Endothelial cell of umbilical vein (primary cell): ENCODE measurements around the gene AGGF1. TPM values are rescaled to one million over a fixed set of nuclear protein-coding genes. Genes with fewer than 3 reads are reported as not detected.

Experiments used
- BruUV-seq: library from RNA; stranded (reverse); fragments of 400-500 nt; replicated peaks from 2 replicates; lab custom pipeline; 2021; lab: Mats Ljungman, UMichigan
- CTCF ChIA-PET: fragments of 300-600, 350-600 bp; sonication (Branson Sonifier 250); formaldehyde crosslinking; loops from one replicate; lab custom pipeline; 2021; ENCODE audit warnings: antibody characterized with exemption, inconsistent platforms; lab: Charles Lee
- POLR2A ChIA-PET: fragments of 300-600, 350-600 bp; sonication (Branson Sonifier 250); formaldehyde crosslinking; loops from one replicate; lab custom pipeline; 2021; ENCODE audit warnings: antibody characterized with exemption, inconsistent platforms; lab: Charles Lee
- DNase-seq: peaks from one replicate; pipeline ENCODE4 v3.0.0-alpha.2; 2011; ENCODE audit warnings: low read depth, low spot score
- FAIRE-seq: peaks from 2 replicates; lab custom pipeline; 2011; peaks lifted over from hg19 to GRCh38; lab: Jason Lieb, UNC
- H2AFZ ChIP-seq: 2 replicates; pipeline ENCODE4 v1.6.0; 2012; ENCODE audit warnings: low read depth, low read length, control low read depth, inconsistent platforms
- H3K27ac ChIP-seq: 2 replicates; pipeline ENCODE4 v1.5.1; 2011; ENCODE audit warnings: low read depth, mild to moderate bottlenecking, control low read depth, low read length, moderate library complexity; ENCODE audit not compliant: insufficient read depth
- H3K27me3 ChIP-seq, 2 experiments: 2 replicates each; pipeline versions ENCODE4 v1.6.0 to v1.6.1; 2011; ENCODE audit warnings: low read length in 2 of 2, mixed read lengths in 1 of 2; ENCODE audit not compliant: control insufficient read depth in 2 of 2, insufficient read depth in 2 of 2
- H3K36me3 ChIP-seq, 2 experiments: 2 replicates in 1 of 2; 3 replicates in 1 of 2; pipeline ENCODE4 v1.5.1; 2011; ENCODE audit warnings: low read length in 2 of 2, mild to moderate bottlenecking in 1 of 2, moderate library complexity in 1 of 2; ENCODE audit not compliant: control insufficient read depth in 2 of 2, insufficient read depth in 2 of 2; ENCODE audit errors: extremely low read depth in 1 of 2
- H3K4me1 ChIP-seq: 3 replicates; pipeline ENCODE4 v1.5.1; 2011; ENCODE audit warnings: mild to moderate bottlenecking, low read length; ENCODE audit not compliant: control insufficient read depth, insufficient read depth; ENCODE audit errors: extremely low read depth
- H3K4me2 ChIP-seq: 2 replicates; pipeline ENCODE4 v1.6.1; 2011; ENCODE audit warnings: low read length, control low read depth, mixed read lengths; ENCODE audit not compliant: insufficient read depth
- H3K4me3 ChIP-seq, 3 experiments: fragments of 200-600 bp in 1 of 3; sonication (generic), shearing (Covaris generic) in 1 of 3; replicated peaks in 1 of 3; 2 replicates each; pipeline ENCODE4 v1.5.1; 2011 to 2016; ENCODE audit warnings: control low read depth in 3 of 3, low read length in 3 of 3, mild to moderate bottlenecking in 2 of 3, inconsistent platforms in 1 of 3, low read depth in 1 of 3, moderate library complexity in 1 of 3; ENCODE audit not compliant: insufficient read depth in 1 of 3
- H3K79me2 ChIP-seq: 2 replicates; pipeline ENCODE4 v1.6.0; 2012; ENCODE audit warnings: low read length, inconsistent platforms; ENCODE audit not compliant: control insufficient read depth, insufficient read depth
- H3K9ac ChIP-seq: replicated peaks from 2 replicates; pipeline ENCODE3; 2011; ENCODE audit warnings: low read length, control low read depth; ENCODE audit not compliant: insufficient read depth; ENCODE audit errors: extremely low read depth
- H3K9me1 ChIP-seq: replicated peaks from 3 replicates; pipeline ENCODE4 v1.6.0; 2011; ENCODE audit warnings: mild to moderate bottlenecking, low read length; ENCODE audit not compliant: control insufficient read depth, insufficient read depth; ENCODE audit errors: extremely low read depth
- H3K9me3 ChIP-seq: replicated peaks from 2 replicates; pipeline ENCODE4 v1.5.1; 2012; ENCODE audit warnings: low read length, inconsistent platforms; ENCODE audit not compliant: control insufficient read depth, insufficient read depth
- H4K20me1 ChIP-seq: replicated peaks from 2 replicates; pipeline ENCODE3; 2011; ENCODE audit warnings: mild to moderate bottlenecking, low read length; ENCODE audit not compliant: control insufficient read depth, insufficient read depth; ENCODE audit errors: extremely low read depth
- CTCF ChIP-seq, 2 donors: IDR thresholded peaks; 1 replicate in 1 of 2; 2 replicates in 1 of 2; pipeline ENCODE4 v1.5.1; 2011; ENCODE audit warnings: low read length in 2 of 2, mild to moderate bottlenecking in 2 of 2, moderate library complexity in 2 of 2, control low read depth in 1 of 2, inconsistent platforms in 1 of 2, low read depth in 1 of 2; ENCODE audit not compliant: insufficient read depth in 1 of 2; ENCODE audit errors: extremely low read depth in 1 of 2
- EZH2 ChIP-seq: IDR thresholded peaks from 2 replicates; pipeline ENCODE4 v1.6.1; 2012; ENCODE audit warnings: borderline replicate concordance, low read depth, mild to moderate bottlenecking, moderate library complexity, low read length, inconsistent platforms; ENCODE audit not compliant: severe bottlenecking
- FOS ChIP-seq: IDR thresholded peaks from 2 replicates; pipeline ENCODE4 v1.6.1; 2011; ENCODE audit warnings: mild to moderate bottlenecking, low read length, moderate library complexity, borderline replicate concordance; ENCODE audit not compliant: insufficient read depth
- GATA2 ChIP-seq: IDR thresholded peaks from 2 replicates; pipeline ENCODE4 v1.7.0; 2011; ENCODE audit warnings: low read depth, mild to moderate bottlenecking, moderate library complexity, mixed read lengths, low read length; ENCODE audit not compliant: insufficient read length, insufficient read depth
- JUN ChIP-seq: IDR thresholded peaks from 2 replicates; pipeline ENCODE4 v1.6.1; 2011; ENCODE audit warnings: borderline replicate concordance, low read depth; ENCODE audit not compliant: insufficient read length, insufficient read depth
- MAX ChIP-seq: IDR thresholded peaks from 2 replicates; pipeline ENCODE4 v1.6.1; 2011; ENCODE audit not compliant: insufficient read depth, insufficient read length
- MYC ChIP-seq: IDR thresholded peaks from one replicate; pipeline ENCODE4 v1.6.1; 2011; ENCODE audit warnings: mild to moderate bottlenecking, low read depth, low read length
- POLR2A ChIP-seq: IDR thresholded peaks from 2 replicates; pipeline ENCODE4 v1.6.1; 2012; ENCODE audit warnings: low read depth, mild to moderate bottlenecking, control low read depth, low read length
- POLR2AphosphoS5 ChIP-seq: IDR thresholded peaks from 2 replicates; pipeline ENCODE4 v1.6.1; 2012; ENCODE audit warnings: low read depth, mild to moderate bottlenecking, control low read depth, low read length, moderate library complexity; ENCODE audit not compliant: insufficient read depth
- dilution Hi-C: fragments of 300-500 bp; cut with MboI; formaldehyde crosslinking; loops from one replicate; pipeline ENCODE4 v1.15.0; 2019; ENCODE audit warnings: low sequenced_read_pairs; ENCODE audit not compliant: extremely low pct_ligation_motif_present
- intact Hi-C: fragments of 100-400 bp; cut with micrococcal nuclease; formaldehyde crosslinking; loops from one replicate; pipeline ENCODE4 v1.10.0; 2022
- polyA plus RNA-seq, 4 experiments: library from polyadenylated mRNA; depleted of rRNA in 3 of 4; stranded (reverse) in 3 of 4; unstranded in 1 of 4; fragments of >200 nt; gene quantifications; 2 replicates each; pipeline versions ENCODE4 v1.2.1 to v1.2.3, GENCODE V29; 2011 to 2012; ENCODE audit warnings: missing spikeins in 1 of 4
- total RNA-seq: library from RNA; stranded (reverse); gene quantifications from 2 replicates; pipeline ENCODE4 v1.2.3, GENCODE V29; 2021

The AGGF1 gene
- total and polyA plus RNA-seq, 2 donors (not counting 3 experiments of a cell fraction or from before 2014, with no cell fraction given), result 6.7 to 19.9 TPM

DNA sequence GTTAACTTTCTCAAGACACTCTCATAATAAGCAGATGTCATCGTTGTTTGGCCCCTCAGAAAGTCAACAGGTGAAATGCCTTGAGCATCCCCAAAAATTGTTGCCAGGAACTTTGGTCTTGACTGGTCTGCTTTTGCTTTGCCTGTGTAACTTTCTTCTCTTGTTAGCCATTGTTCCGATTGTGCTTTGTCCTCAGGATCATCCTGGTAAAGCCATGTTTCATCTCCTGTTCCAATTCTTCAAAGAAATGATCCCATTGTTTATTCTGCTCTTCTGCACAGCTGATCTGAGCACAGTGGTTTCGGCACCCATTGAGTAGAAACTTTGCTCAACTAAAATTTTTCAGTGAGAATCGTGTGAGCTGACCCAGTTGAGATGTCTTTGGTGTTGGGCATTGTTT lies 65.0 kb downstream of the AGGF1 start:
- DNase-seq, result no peak
- no peak overlapping the region for H2AFZ ChIP-seq
- intact Hi-C loops (no loop called here), dilution Hi-C loops (no loop called here)
- H3K9me1 ChIP-seq, result no peaks in the 10 kb centered on the region
- H3K9ac ChIP-seq, result no peak overlapping the region
- no peak for TF ChIP-seq CTCF (IDR thresholded peaks at IDR 0.05; ENCODE audit: extremely low read depth in 1 of 2, insufficient read depth in 1 of 2, low read depth in 1 of 2, low read length in 2 of 2)
- no peak for TF ChIP-seq GATA2
- TF ChIP-seq FOS, result no peak
- no peak for TF ChIP-seq JUN
- TF ChIP-seq MYC, result no peak
- TF ChIP-seq POLR2AphosphoS5, result no peak
- TF ChIP-seq MAX, result no peak
- no peak for TF ChIP-seq EZH2
- no peak for TF ChIP-seq POLR2A
- H3K9me3 ChIP-seq, result no peaks in the 10 kb centered on the region
- no peaks in the 10 kb centered on the region for H3K36me3 ChIP-seq
- H3K4me3 ChIP-seq, result no peak overlapping the region
- ChIA-PET POLR2A (no interaction called here), CTCF (interaction anchor here (1.6 kb wide), 1 partner anchor 18 kb away, joined by 5 read pairs; no protein-coding TSS in a partner anchor)
- H4K20me1 ChIP-seq, result no peaks in the 10 kb centered on the region
- H3K4me2 ChIP-seq, result no peak overlapping the region
- H3K27me3 ChIP-seq, result no peaks in the 10 kb centered on the region
- no peak for FAIRE-seq
- no peaks in the 10 kb centered on the region for H3K4me1 ChIP-seq
- H3K79me2 ChIP-seq, result no peaks in the 10 kb centered on the region
- no TSS peak for BruUV-seq
- no peak overlapping the region for H3K27ac ChIP-seq
